ENCODE results near the gene GARIN1A.

DNA sequence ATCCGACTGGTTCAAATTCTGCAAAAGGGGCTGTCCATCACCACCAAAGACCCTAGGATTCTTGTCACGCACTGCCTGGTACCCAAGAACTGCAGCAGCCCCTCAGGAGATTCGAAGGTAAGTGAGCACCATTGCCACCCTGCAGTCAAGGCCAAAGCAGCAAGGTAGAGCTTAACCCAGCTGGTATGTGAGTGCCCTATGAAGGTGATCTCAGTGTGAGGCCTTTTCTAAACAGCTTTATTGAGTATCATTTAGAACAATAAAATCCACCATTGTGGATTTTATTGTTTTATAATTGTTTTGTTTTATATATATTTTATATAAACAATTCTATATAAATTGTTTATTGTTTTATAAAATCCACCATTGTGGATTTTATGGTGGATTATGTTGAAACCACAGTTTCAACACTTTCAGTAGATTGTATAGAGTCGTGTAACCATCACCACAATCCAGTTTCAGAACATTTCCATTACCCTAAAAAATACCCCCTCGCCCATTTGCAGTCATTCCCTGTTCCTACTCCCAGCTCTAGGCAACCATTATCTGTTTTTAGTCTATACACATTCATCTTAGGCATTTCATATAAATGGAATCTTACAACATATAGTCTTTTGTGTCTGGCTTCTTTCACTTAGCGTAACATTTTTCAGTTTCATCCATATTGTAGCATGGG is 47.0 kb downstream of the GARIN1A start:
- TF ChIP-seq, protein P1, sequence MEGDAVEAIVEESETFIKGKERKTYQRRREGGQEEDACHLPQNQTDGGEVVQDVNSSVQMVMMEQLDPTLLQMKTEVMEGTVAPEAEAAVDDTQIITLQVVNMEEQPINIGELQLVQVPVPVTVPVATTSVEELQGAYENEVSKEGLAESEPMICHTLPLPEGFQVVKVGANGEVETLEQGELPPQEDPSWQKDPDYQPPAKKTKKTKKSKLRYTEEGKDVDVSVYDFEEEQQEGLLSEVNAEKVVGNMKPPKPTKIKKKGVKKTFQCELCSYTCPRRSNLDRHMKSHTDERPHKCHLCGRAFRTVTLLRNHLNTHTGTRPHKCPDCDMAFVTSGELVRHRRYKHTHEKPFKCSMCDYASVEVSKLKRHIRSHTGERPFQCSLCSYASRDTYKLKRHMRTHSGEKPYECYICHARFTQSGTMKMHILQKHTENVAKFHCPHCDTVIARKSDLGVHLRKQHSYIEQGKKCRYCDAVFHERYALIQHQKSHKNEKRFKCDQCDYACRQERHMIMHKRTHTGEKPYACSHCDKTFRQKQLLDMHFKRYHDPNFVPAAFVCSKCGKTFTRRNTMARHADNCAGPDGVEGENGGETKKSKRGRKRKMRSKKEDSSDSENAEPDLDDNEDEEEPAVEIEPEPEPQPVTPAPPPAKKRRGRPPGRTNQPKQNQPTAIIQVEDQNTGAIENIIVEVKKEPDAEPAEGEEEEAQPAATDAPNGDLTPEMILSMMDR (IDR thresholded peaks at IDR 0.05): no peak
- TF ChIP-seq POLR2A (IDR thresholded peaks at IDR 0.05) (no peak), POLR2AphosphoS5 (IDR thresholded peaks at IDR 0.05; ENCODE audit: insufficient read depth in 1 of 2, low read depth in 1 of 2) (no peak)

Measured in vagina (tissue), 2 donors.